GM20000 (cell line): ENCODE data around the gene ARL14.
"Not testable (repeated sequence)": the region's sequence is repeated elsewhere in the genome, so short reads cannot be mapped to it uniquely, and the experiment has no call there.

Experiments
- DNase-seq: peaks from one replicate; pipeline ENCODE4 v3.0.0; 2012; ENCODE audit warnings: low spot score
- CTCF ChIP-seq: IDR thresholded peaks from 2 replicates; pipeline ENCODE4 v1.5.1; 2012; ENCODE audit warnings: mild to moderate bottlenecking, control low read depth; ENCODE audit errors: extremely low read depth, missing control alignments

Gene ARL14

GRCh38 chr3:160701490-160701889 is 24.5 kb downstream of the ARL14 start:
- TF ChIP-seq CTCF = no peak
- no peak for DNase-seq

GRCh38 chr3:160702290-160702689 is 25.3 kb downstream of the ARL14 start:
- DNase-seq = no peak
- TF ChIP-seq CTCF = no peak

- TF ChIP-seq CTCF = no peak
Measured at GRCh38 chr3:160703974-160704373, 27.0 kb downstream of the ARL14 start.

GRCh38 chr3:160707187-160707794 is 30.3 kb downstream of the ARL14 start:
- no peak for TF ChIP-seq CTCF
- peak; percentile 38 for DNase-seq

More at GRCh38 chr3:160703974-160704373, 27.0 kb downstream of the ARL14 start:
- DNase-seq = no peak

- no peak for DNase-seq
- TF ChIP-seq CTCF = no peak
Measured at GRCh38 chr3:160709477-160710182, 32.7 kb downstream of the ARL14 start.

GRCh38 chr3:160713144-160713543 is 36.2 kb downstream of the ARL14 start:
- not testable (repeated sequence) for DNase-seq

GRCh38 chr3:160719710-160720109 is 42.8 kb downstream of the ARL14 start:
- no peak for TF ChIP-seq CTCF
- no peak for DNase-seq

- DNase-seq = peak; percentile 9
- TF ChIP-seq CTCF = no peak
Measured at GRCh38 chr3:160720123-160720746, 43.3 kb downstream of the ARL14 start.
